BLaER1 treated with 17β-estradiol and CSF1 and Interleukin-3, amounts not matched to agents 10 nM and 100 nM (cell line): Measurements from ENCODE around the gene CTXND1.

ENCODE experiments used
- H3K27ac ChIP-seq, 11 experiments: shearing (Covaris generic); formaldehyde crosslinking; 2 replicates each; pipeline ENCODE4 v1.8.1; 2022
- H3K27me3 ChIP-seq, 11 experiments: shearing (Covaris generic); formaldehyde crosslinking; 2 replicates each; pipeline ENCODE4 v1.8.1; 2022
- H3K36me3 ChIP-seq, 11 experiments: shearing (Covaris generic); formaldehyde crosslinking; 2 replicates each; pipeline ENCODE4 v1.8.1; 2022
- H3K4me1 ChIP-seq, 10 experiments: shearing (Covaris generic); formaldehyde crosslinking; 2 replicates each; pipeline ENCODE4 v1.8.1; 2022
- H3K4me2 ChIP-seq, 11 experiments: shearing (Covaris generic); formaldehyde crosslinking; 2 replicates each; pipeline ENCODE4 v1.8.1; 2022
- H3K4me3 ChIP-seq, 10 experiments: shearing (Covaris generic); formaldehyde crosslinking; 2 replicates each; pipeline ENCODE4 v1.8.1; 2022
- H3K9ac ChIP-seq, 11 experiments: shearing (Covaris generic); formaldehyde crosslinking; 2 replicates each; pipeline ENCODE4 v1.8.1; 2022
- H3K9me3 ChIP-seq, 11 experiments: shearing (Covaris generic); formaldehyde crosslinking; replicated peaks in 1 of 11; 2 replicates each; pipeline ENCODE4 v1.8.1; 2022
- H4K20me1 ChIP-seq, 11 experiments: shearing (Covaris generic); formaldehyde crosslinking; 2 replicates each; pipeline ENCODE4 v1.8.1; 2022
- Cebpa-rat ChIP-seq, 11 experiments: shearing (Covaris generic); IDR thresholded peaks; 2 replicates each; pipeline ENCODE4 v1.8.1; 2022

CTXND1 gene

DNA sequence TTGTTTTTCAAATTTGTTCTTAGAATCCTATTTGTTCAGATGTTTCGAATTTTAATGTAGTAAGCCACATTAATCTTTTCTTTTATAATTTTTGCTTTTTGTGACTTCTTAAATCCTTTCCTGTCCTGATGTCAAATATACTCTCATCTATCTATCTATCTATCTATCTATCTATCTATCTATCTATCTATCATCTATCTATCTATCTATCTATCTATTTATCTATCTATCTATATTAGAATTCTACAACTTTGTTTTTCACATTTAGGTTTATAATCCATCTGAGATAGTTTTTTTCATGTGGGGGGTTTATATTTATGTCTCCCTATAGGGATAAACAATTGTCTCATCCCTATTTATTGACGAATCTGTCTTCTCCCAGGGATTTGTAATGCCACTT, 32.1 kb downstream of the CTXND1 start:
- Histone ChIP-seq H3K4me3 (no peak overlapping the region), H3K36me3 (no peaks in the 10 kb centered on the region), H3K27me3 (no peaks in the 10 kb centered on the region), H3K4me1 (no peaks in the 10 kb centered on the region), H3K9ac (no peak overlapping the region), H4K20me1 (no peaks in the 10 kb centered on the region), H3K4me2 (no peak overlapping the region), H3K9me3 (0 out of 22 replicates have a peak, but pooled peaks cover 0 to 3% (median 0%) of the 10 kb centered on the region in 11 experiments), H3K27ac (no peak overlapping the region)
- no peak for TF ChIP-seq Cebpa-rat (IDR thresholded peaks at IDR 0.05)

DNA sequence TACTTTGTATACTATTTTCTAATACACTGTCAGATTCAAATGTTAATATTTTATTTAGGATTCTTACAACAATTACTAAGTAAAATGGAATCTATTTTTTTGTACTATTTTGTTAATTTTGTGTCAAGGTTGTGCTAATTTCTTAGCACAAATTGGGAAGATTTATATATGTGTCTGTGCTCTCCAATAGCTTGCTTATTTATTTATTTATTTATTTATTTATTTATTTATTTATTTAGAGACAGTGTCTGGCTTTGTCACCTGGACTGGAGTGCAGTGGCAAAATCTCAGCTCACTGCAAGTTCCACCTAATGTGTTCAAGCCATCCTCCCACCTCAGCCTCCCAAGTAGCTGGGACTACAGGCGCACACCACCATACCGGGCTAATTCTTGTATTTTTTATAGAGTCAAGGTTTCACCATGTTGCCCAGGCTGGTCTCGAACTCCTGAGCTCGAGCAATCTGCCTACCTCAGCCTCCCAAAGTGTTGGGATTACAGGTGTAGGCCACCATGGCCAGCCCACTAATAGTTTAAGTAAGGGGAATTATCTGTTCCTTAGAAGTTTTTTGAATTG, 34.6 kb downstream of the CTXND1 start:
- Histone ChIP-seq H4K20me1 (no peaks in the 10 kb centered on the region), H3K4me2 (no peak overlapping the region), H3K9me3 (no peaks in the 10 kb centered on the region), H3K4me3 (no peak overlapping the region), H3K27me3 (no peaks in the 10 kb centered on the region), H3K4me1 (no peaks in the 10 kb centered on the region), H3K27ac (no peak overlapping the region), H3K9ac (no peak overlapping the region), H3K36me3 (no peaks in the 10 kb centered on the region)
- no peak for TF ChIP-seq Cebpa-rat (IDR thresholded peaks at IDR 0.05)

DNA sequence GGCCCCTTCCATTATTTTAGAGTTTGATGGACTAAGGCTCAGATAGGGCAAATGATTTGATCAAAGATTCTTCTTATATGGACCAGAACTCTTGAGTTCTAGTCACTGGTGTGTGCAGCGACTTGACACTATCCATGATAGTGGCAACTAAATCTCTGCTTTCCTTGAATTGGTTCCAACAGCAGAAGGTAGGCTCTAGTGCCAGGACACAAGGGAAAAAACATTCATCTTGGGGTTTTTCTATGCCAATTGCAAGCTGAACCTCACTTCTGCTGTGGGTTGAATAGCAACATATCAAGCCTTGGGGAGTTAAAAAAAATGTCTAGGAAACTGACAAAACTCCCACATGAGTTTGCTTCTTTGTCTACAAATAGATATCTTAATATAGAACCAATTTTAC, 35.1 kb downstream of the CTXND1 start:
- no peak for TF ChIP-seq Cebpa-rat (IDR thresholded peaks at IDR 0.05)
- Histone ChIP-seq H3K4me1 (no peaks in the 10 kb centered on the region), H3K27me3 (no peaks in the 10 kb centered on the region), H3K36me3 (no peaks in the 10 kb centered on the region), H3K4me2 (no peak overlapping the region), H3K9ac (no peak overlapping the region), H3K9me3 (no peaks in the 10 kb centered on the region), H4K20me1 (no peaks in the 10 kb centered on the region), H3K27ac (no peak overlapping the region), H3K4me3 (no peak overlapping the region)

DNA sequence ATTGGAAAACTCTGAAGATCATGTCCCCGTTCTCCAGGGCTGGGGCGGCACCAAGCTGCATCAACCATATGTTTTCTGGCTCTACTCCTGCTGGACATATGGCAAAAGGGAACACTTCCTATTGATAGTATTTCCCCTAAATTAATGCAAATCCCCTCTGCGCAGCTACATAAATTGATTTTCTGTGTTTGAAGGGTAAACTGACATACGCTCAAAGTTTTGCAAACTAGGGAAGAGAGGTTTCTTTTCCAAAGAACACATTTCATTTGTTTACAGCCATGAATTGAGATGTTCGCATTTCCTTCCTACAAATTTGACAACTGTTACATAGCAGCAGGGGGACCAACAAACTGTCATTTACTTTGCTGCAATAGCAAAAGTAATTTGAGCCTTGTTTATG, 35.9 kb downstream of the CTXND1 start:
- TF ChIP-seq Cebpa-rat (IDR thresholded peaks at IDR 0.05): no peak
- no peak overlapping the region for H3K9ac ChIP-seq
- H3K36me3 ChIP-seq: no peaks in the 10 kb centered on the region
- no peak overlapping the region for H3K4me2 ChIP-seq
- H3K27ac ChIP-seq: no peak overlapping the region
- no peaks in the 10 kb centered on the region for H3K9me3 ChIP-seq
- H3K4me3 ChIP-seq: no peak overlapping the region
- no peaks in the 10 kb centered on the region for H3K27me3 ChIP-seq
- H4K20me1 ChIP-seq: no peaks in the 10 kb centered on the region
- H3K4me1 ChIP-seq: peaks cover 0 to 3% (median under 1%) of the 10 kb centered on the region in 10 experiments; a peak in 8 of 20 replicates

DNA sequence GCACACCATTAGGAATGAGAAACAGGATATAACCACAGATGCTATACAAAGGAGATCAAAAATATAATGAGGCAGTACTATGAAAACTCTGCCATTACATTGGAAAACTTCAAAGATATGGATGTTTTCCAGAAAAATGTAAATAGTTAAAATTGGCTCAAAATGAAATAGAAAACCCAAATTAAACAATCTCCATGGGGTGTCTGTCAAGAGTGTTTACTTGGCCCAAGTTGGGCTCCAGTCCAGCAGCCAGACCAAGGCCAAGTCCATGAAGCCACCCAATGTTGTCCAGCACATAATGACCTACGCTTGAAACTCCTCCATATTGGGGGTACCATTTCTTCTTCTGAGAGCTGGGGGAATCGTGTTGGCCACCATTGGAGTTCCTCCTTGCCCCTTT, 37.1 kb downstream of the CTXND1 start:
- no peak for TF ChIP-seq Cebpa-rat (IDR thresholded peaks at IDR 0.05)
- Histone ChIP-seq H4K20me1 (no peaks in the 10 kb centered on the region), H3K27ac (no peak overlapping the region), H3K27me3 (no peaks in the 10 kb centered on the region), H3K4me1 (peaks cover 0 to 12% (median 3%) of the 10 kb centered on the region in 10 experiments; a peak in 8 of 20 replicates), H3K36me3 (no peaks in the 10 kb centered on the region), H3K4me3 (no peak overlapping the region), H3K9ac (no peak overlapping the region), H3K9me3 (no peaks in the 10 kb centered on the region), H3K4me2 (no peak overlapping the region)

DNA sequence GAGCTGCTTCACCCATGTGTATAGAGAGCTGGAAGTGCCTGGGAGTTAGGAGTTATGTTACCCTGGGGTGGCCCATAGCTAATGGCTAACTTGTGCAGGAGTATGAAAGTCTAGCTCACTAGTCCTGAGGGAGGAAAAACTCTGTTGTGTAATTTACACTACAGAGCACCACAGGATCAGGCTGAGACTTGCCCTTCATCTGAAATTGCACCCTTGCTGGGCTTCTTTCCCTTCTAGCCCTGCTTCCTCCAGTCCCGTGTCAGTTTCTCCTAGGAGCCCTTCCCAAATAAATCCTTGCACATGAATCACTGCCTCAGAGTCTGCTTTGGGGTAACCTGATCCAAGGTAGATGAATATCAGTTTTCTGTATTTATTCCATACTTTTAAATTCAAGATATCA, 40.0 kb downstream of the CTXND1 start:
- H3K9ac ChIP-seq: no peak overlapping the region
- H3K36me3 ChIP-seq: no peaks in the 10 kb centered on the region
- no peaks in the 10 kb centered on the region for H3K27me3 ChIP-seq
- no peak overlapping the region for H3K27ac ChIP-seq
- H4K20me1 ChIP-seq: no peaks in the 10 kb centered on the region
- no peaks in the 10 kb centered on the region for H3K9me3 ChIP-seq
- H3K4me3 ChIP-seq: no peak overlapping the region
- H3K4me1 ChIP-seq: peaks cover 0 to 12% (median 3%) of the 10 kb centered on the region in 10 experiments; a peak in 8 of 20 replicates
- H3K4me2 ChIP-seq: no peak overlapping the region
- TF ChIP-seq Cebpa-rat (IDR thresholded peaks at IDR 0.05): no peak

DNA sequence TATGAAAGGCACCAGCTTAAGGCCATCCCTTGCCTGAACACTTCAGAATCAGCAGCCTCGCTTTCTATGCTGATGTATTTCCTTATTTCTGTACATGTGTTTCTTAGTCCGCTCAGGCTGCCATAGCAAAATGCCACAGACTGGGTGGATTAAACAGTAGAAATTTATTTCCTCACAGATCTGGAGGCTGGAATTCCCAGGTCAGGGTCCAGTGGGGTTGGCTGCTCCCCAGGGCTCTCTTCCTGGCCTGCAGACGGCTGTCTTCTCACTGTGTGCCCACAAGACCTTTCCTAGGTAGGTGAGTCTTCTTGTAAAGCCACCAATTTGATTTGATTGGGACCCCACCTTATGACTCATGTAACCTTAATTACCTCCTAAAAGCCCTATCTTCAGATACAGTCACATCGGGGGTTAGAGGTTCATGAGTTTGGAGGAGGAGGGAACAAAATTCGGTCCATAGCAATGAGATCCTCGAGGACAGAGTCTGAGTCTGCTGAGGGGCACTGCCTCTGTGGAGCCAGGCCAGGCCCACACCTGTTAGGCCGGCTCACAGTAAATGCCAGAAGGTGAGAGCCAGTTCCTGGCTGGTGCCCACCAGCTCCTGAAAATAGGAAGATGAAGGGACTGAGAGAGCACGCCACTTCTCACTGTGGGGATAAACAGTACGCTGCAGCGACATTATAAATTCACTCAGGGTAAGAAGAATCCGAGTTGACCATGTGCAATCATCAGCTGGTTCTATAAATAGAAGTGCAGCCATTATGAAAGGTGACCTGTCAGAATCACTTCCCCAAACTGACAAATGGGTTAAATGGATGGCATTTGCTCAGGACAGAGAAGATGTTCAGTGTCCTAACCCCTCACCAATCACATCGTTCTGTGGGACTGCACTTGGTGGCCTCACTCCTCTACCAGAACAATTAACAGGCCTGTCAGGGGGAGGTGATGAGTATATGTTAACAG, 41.1 kb downstream of the CTXND1 start:
- no peak for TF ChIP-seq Cebpa-rat (IDR thresholded peaks at IDR 0.05)
- Histone ChIP-seq H3K36me3 (no peaks in the 10 kb centered on the region), H3K9ac (no peak overlapping the region), H3K27me3 (no peaks in the 10 kb centered on the region), H4K20me1 (no peaks in the 10 kb centered on the region), H3K9me3 (no peaks in the 10 kb centered on the region), H3K4me3 (no peak overlapping the region), H3K4me2 (peak overlapping the region in 4 of 11 experiments; percentile 10 to 40 (median 34); a peak in 7 of 22 replicates), H3K4me1 (peaks cover 0 to 12% (median 3%) of the 10 kb centered on the region in 10 experiments; a peak in 8 of 20 replicates), H3K27ac (no peak overlapping the region)

DNA sequence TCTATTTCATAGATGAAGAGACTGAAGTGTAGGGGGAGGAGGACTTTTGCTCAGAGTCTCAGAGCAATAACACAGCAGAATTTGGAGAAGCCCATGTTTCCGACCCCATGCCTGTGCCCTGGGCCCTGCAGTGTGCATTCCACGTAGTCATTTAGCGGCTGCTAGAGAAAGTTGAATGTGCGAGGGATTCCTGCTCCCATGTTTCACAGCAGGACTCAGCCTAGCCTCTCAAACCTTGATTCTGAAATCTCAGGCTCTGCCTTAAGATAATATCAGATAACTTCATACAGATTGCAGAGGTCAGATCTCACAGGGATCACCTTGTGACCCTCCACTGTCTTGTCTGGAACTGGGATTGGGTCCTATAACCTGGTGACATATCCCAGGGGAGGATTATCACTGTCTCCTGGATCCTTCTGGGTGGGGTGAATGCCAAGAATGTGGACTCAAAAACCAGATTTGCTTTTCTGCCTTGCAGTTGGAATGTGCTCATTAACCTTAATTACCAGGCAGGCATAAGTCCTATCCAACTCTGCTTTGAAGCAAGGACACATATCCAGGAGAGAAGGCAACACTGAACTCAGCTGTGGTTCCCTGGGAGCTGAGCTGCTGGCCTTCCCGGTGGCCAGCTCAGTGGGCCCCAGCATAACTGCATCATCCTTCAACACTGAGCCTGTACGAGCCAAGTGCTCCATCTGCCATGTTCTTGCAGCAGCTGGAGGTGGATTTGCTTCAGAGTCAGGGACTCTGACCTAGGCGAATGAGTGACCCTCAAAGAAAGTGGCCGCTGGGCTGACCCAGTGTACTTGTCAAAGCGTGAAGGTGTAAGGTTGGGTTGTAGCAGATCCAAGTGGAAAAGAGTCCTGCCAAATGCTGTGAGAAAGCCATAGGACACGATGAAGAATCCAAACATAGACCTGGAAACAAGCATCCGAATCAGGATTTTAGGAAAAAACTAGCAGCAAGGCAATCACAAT, 43.0 kb downstream of the CTXND1 start:
- no peak for TF ChIP-seq Cebpa-rat (IDR thresholded peaks at IDR 0.05)
- H3K36me3 ChIP-seq: no peaks in the 10 kb centered on the region
- no peaks in the 10 kb centered on the region for H4K20me1 ChIP-seq
- no peak overlapping the region for H3K27ac ChIP-seq
- no peak overlapping the region for H3K4me2 ChIP-seq
- no peak overlapping the region for H3K4me3 ChIP-seq
- peaks cover 0 to 12% (median 3%) of the 10 kb centered on the region in 10 experiments; a peak in 8 of 20 replicates for H3K4me1 ChIP-seq
- no peaks in the 10 kb centered on the region for H3K27me3 ChIP-seq
- H3K9ac ChIP-seq: no peak overlapping the region
- H3K9me3 ChIP-seq: no peaks in the 10 kb centered on the region

DNA sequence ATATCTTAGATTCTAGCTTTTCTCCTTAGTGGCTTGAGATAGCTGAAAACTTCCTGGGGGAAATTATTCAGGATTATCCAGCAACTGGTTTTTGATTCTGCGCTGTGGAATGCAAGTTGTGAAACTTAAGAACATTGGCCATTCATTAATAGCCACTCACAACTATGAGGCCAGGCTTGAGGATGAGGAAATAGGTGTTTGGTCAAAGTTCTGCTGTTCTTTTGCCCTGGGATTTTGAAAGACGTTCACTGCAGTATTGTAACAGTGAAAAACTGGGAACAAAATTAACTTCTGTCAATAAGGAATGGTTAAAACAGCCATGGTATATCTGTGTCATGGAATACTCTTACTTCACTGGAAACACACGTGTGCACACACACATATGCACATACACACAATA, 44.1 kb downstream of the CTXND1 start:
- H3K9me3 ChIP-seq: no peaks in the 10 kb centered on the region
- H4K20me1 ChIP-seq: no peaks in the 10 kb centered on the region
- H3K36me3 ChIP-seq: no peaks in the 10 kb centered on the region
- no peak overlapping the region for H3K4me2 ChIP-seq
- H3K27me3 ChIP-seq: no peaks in the 10 kb centered on the region
- TF ChIP-seq Cebpa-rat (IDR thresholded peaks at IDR 0.05): no peak
- H3K4me1 ChIP-seq: peaks cover 6 to 18% (median 10%) of the 10 kb centered on the region in 10 experiments; a peak in 19 of 20 replicates
- H3K4me3 ChIP-seq: no peak overlapping the region
- no peak overlapping the region for H3K9ac ChIP-seq
- no peak overlapping the region for H3K27ac ChIP-seq
